ENCODE data around the gene EDC3. TPM values are rescaled to one million over a fixed set of nuclear protein-coding genes. Genes with fewer than 3 reads are reported as not detected.
A peak's percentile ranks its signal among the peaks of the same experiment; 100 is the strongest.

EDC3 gene
- total and polyA plus RNA-seq, 2 of the 4 experiments (the other 2 are of a cell fraction), result 16.8 to 38.0 TPM

GRCh38 chr15:74642734-74643664 lies 52.8 kb downstream of the EDC3 start:
- H3K27ac ChIP-seq (ENCODE audit: insufficient read depth, low read length), result no peak overlapping the region

More at GRCh38 chr15:74642734-74643664, 52.8 kb downstream of the EDC3 start:
- H2BK5ac ChIP-seq (ENCODE audit: low read depth, low read length, poor library complexity, severe bottlenecking), result no peak overlapping the region
- peak; percentile 82 for ATAC-seq (ENCODE audit: low read depth)
- H4K5ac ChIP-seq (ENCODE audit: low read depth, low read length), result no peak overlapping the region
- TF ChIP-seq CEBPB (IDR thresholded peaks at IDR 0.05; ENCODE audit: low read depth, low read length) (no peak), NFE2L2 (IDR thresholded peaks at IDR 0.05; ENCODE audit: low read depth, low read length) (peak; percentile 71), MAFK (IDR thresholded peaks at IDR 0.05; ENCODE audit: low read depth, low read length) (peak; percentile 72), RCOR1 (IDR thresholded peaks at IDR 0.05; ENCODE audit: insufficient replicate concordance, low read length) (no peak)
- dilution Hi-C loops (cut with HindIII; ENCODE audit: low sequenced_read_pairs, unreplicated experiment) (no loop called here), in situ Hi-C loops (cut with MboI; ENCODE audit: low sequenced_read_pairs) (no loop called here), intact Hi-C loops (cut with micrococcal nuclease) (no loop called here)
- no peak overlapping the region for H3K9ac ChIP-seq (ENCODE audit: low read depth, low read length)
- H3K4ac ChIP-seq (ENCODE audit: low read depth, low read length), result no peak overlapping the region
- H3K14ac ChIP-seq (replicated peaks; ENCODE audit: low read depth, low read length), result no peak overlapping the region
- H2BK120ac ChIP-seq (ENCODE audit: low read depth, low read length), result no peak overlapping the region
- H3K4me2 ChIP-seq (ENCODE audit: low read depth, low read length), result no peak overlapping the region; the same call in 1 of the 2 replicates
- no peak overlapping the region for H2BK15ac ChIP-seq (ENCODE audit: low read depth, low read length)
- no peaks in the 10 kb centered on the region for H3K27me3 ChIP-seq (ENCODE audit: control insufficient read depth, insufficient read depth, low read length)
- no peak overlapping the region for H3K56ac ChIP-seq (ENCODE audit: extremely low read depth, insufficient read depth, low read length)
- H3K4me1 ChIP-seq (ENCODE audit: control insufficient read depth, insufficient read depth, low read length), result peaks cover 3% of the 10 kb centered on the region; the same call in 1 of the 2 replicates
- no peak overlapping the region for H2AK5ac ChIP-seq (ENCODE audit: low read depth, low read length)
- peaks cover 42% of the 10 kb centered on the region for H4K20me1 ChIP-seq (ENCODE audit: insufficient read depth, low read length)
- H3K36me3 ChIP-seq (ENCODE audit: control insufficient read depth, insufficient read depth, low read length), result peaks cover 22% of the 10 kb centered on the region
- no TSS peak for BruUV-seq (replicated peaks)
- H2BK20ac ChIP-seq (ENCODE audit: low read depth, low read length), result no peak overlapping the region
- ChIA-PET POLR2A (ENCODE audit: unreplicated experiment) (no interaction called here), CTCF (interaction anchor here (0.6 kb wide), 1 partner anchor 123 kb away, joined by 3 read pairs; no protein-coding TSS in a partner anchor)
- H3K4me3 ChIP-seq (ENCODE audit: insufficient read depth, low read depth, low read length), result no peak overlapping the region
- H3K9me1 ChIP-seq (ENCODE audit: insufficient read depth, low read length), result peaks cover 6% of the 10 kb centered on the region; the same call in 1 of the 2 replicates
- DNase-seq, result peak; percentile 43
- H4K8ac ChIP-seq (ENCODE audit: low read depth in 2 of 2, low read length in 2 of 2), result no peak overlapping the region
- peaks cover 19 to 58% of the 10 kb centered on the region in 2 experiments for H3K79me1 ChIP-seq (ENCODE audit: low read depth in 1 of 2, low read length in 2 of 2)
- no peak overlapping the region for H2AFZ ChIP-seq (replicated peaks; ENCODE audit: low read length, poor library complexity)
- no peak overlapping the region for H4K91ac ChIP-seq (ENCODE audit: insufficient read depth, low read depth, low read length)
- no peak overlapping the region for H3K18ac ChIP-seq (ENCODE audit: low read depth, low read length)
- no peak overlapping the region for H2AK9ac ChIP-seq (replicated peaks; ENCODE audit: low read depth, low read length, poor library complexity)
- no peak overlapping the region for H3K23ac ChIP-seq (ENCODE audit: low read depth, low read length)
- no CpG with 5 or more reads among the region's 11 CpGs for WGBS, 2 experiments (ENCODE audit: extremely low coverage in 2 of 2, insufficient read length in 1 of 2)
- no peaks in the 10 kb centered on the region for H3K9me3 ChIP-seq (ENCODE audit: control insufficient read depth, insufficient read depth, low read length)

Data from IMR-90 (cell line).